Fibroblast of skin of abdomen (primary cell): ENCODE results near the gene TMED4.
"Not testable (repeated sequence)": the region's sequence is repeated elsewhere in the genome, so short reads cannot be mapped to it uniquely, and the experiment has no call there.

Experiments
- DNase-seq: peaks from one replicate; pipeline ENCODE4 v3.0.0-alpha.2; 2013

Gene TMED4

DNA sequence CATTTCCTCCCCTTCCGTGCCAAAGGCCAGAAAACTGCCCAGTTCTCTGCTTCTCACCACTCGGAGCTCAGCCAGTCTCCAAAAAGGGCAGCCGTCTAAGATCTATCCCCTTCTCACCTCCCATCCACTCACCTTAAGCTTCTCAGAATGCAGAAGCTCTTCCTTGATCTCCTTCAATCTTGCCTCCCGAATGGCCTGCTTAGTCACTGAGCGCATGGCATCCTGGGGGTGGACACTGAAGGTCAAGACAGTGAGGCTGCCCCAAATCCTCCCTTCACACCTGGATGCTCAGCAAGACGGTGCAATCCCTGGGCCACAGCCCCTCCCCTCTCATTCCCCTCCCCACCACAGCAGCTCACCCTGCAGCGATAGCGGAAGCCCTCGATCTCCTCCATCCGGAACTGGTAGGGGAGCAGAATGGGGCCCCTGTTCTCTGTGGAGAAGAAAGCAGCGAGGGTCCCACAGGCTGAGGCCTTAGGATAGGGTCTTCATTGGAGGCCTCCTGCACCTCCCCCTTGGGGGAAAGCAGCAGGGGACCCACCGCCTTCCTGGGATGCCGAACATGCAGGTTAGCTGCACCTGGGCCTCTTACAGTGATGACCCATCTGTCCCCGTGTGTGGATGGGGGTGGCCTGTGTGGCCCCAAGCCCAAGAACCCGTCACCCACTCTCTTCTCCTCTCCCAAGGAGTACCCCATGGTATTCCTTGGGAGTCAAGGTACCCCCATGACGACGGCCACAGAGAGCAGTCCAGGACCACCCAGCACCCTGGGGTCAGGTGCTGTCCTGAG, 13.1 kb downstream of the TMED4 start:
- no peak for DNase-seq

DNA sequence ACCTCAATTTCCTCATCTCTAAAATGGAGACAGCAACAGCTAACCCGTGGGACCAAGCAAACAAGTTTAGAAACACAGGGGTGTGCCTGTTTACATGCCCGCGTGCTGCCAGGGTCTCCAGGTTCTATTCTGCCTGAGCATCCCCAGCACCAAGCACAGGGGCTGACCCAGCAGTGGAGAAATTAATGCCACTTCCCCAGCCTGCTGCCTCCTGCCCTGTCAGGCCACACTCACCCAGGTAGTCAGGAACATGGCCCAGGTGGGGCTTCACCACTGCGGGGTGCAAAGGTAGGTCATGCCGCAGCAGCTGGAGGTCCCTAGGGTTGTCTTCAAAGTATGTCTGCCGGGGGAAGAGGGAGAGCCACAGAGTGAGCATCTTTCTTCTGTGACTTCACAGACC, 14.1 kb downstream of the TMED4 start:
- DNase-seq, result no peak

DNA sequence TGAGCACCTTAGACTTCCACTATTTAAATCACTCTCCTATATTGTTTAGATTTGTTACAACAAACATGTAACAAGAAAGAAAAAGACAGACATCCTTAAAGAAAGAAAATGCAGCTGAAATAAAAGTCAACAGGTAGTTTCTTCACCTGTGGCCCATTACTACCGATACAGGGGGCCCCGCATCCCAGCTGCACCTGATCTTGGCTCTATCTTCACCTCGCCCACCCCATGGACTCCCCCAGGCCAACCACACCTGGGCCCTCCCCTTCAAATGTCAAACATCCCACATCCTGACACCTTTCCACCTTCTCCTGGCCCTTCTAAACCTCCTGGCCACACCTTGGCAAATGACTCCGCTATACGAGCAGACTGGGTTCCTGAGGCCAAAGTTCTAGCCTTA, 15.4 kb downstream of the TMED4 start:
- DNase-seq, result no peak

DNA sequence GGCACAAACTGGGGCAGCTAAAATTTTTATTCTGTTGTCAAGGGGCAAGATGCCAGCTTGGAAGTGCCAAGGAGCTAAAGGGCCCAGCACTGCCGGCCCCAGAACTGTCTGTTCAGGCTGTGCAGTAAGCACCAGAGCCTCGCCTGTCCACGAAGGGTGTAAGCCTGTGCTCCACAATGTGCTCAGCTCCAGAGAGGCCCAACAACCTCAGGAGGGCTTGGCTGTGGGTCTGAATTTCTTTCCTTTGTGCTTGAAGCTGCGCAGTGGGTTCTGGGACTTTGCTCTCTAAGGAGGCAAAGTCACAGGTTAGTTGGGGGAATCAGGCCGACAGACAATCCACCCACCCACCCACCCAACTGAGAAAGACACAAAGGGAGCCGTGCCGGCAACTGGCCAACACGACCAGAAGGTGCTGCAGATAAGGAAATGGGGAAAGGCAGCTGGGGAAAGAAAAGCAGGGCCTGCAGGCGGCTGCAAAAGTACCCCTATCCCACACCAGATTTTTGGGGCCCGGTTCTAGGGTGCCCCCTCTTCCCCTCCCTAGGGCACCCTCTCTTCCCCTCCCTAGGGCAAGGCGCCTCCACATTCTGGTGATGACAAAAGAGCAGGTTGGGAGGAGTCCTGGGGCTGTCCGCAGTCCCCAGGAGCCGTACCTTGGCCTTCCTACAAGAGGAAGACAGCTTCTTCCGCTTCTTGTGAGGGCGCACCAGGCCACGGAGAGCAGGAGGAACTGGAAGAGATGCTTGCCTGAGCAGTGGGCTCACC, 16.1 kb downstream of the TMED4 start:
- DNase-seq, result no peak

DNA sequence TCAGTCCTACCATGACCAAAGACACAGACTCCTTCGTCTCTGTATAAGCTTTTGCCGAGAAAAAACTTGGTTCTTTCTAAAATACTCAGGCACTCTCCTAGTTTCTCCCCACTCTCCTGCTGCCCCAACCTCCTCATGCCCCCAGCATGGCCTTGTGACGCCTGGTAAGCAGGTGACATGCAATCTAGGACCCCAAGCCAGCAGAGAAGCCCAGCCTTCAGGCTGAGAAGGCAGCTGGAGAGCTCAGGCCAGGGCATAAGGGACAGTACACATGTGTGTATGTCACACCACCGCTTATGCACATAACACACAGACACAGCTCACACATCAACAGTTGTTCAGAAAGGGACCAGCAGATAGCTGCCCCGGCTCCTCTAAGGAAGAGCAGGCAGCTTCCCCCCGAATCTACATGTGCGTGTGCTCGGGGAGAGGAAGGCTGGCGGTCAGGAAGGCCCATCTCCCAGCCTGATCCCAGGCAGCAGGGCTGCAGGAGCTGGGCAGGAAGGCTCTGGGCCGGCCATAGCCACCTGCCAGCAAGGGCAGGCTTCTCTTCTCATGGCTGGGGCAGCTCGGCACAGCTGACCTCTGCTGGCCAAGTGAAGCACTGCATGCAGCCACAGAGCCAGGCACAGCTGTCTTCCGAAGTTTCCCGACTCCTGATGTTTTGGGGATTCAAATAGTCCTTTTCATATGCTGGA, 16.8 kb downstream of the TMED4 start:
- DNase-seq, result peak; percentile 40

DNA sequence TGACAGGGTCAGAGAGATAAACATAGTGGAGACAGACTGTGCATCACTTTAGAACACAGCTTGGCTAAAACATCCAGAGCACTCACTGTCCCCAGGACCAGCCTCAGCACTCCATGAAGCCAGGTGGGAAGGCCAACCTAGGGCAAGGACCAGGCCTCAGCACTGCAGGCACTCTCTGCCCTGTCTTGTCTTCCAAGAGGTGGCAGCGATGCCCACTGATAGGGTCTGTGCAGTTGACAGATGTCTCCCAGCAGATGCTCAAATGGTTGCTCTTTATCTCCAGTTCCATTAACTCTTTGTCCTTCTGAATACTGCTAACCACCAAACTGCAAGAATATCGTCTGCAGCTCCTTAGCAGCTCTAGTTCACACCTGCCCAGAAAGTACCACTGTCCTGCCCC, 17.4 kb downstream of the TMED4 start:
- DNase-seq, result no peak

DNA sequence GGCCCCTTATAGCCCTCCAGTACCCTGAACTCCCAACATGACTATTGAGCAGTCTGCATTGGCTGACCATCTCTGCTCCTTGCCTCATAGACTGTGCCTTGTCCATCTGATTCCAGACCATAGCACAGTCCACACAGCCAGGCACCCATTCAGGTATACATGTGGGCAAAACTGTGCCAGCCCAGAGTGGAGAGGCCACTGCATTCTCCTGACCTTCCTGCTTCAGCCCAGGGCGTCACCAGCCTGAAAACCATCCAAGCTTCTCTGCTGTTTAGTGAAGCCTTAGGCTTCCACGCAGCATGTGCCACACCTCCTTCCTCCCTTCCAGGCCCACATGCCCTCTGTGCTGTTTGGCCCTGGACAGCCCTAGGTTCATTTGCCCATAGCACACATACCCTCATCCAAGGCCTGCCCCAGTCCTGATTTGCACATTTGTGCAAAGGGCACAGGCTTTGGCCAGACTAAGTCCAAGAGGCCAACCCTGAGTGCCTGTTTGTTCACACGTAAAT, 18.8 kb downstream of the TMED4 start:
- DNase-seq, result no peak

DNA sequence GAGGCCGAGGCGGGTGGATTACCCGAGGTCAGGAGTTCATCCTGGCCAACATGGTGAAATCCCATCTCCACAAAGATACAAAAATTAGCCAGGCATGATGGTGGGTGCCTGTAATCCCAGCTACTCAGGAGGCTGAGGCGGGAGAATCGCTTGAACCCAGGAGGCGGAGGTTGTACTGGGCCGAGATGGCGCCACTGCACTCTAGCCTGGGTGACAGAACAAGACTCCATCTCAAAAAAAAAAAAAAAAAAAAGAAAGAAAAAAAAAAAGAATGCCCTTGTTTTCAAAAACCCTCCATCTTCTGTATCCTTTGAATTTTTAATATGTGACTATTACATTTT, 19.4 kb downstream of the TMED4 start:
- not testable (repeated sequence) for DNase-seq

DNA sequence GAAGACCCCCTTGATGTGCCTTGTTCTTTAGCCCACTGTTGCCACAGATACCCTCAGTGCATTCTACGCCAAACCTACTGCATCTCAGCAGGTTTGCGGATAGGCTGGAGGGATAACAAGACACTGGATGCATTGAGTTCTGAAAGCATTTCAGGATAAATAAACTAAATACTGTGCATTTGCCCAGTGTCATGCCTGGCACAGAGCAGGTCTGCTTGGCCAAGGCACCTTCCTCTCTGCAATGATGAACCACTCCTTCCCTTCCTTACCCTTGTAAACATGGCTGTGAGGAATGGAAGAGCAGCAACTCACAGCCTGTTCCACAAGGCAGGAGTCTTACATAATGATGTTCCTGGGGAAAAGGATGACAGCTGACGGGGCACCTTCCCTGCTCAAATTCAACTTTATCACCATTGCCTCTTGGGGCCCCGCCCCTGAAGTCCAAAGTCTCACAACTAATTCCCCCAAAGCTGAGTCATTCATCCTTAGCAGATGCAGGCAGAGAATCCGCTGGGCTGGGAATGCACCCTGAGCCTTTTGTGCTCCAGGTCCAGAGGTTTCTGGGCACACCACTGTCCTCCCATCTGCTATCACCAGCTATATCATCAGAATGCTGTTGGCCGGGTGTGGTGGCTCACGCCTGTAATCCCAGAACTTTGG, 19.9 kb downstream of the TMED4 start:
- peak; percentile 43 for DNase-seq

DNA sequence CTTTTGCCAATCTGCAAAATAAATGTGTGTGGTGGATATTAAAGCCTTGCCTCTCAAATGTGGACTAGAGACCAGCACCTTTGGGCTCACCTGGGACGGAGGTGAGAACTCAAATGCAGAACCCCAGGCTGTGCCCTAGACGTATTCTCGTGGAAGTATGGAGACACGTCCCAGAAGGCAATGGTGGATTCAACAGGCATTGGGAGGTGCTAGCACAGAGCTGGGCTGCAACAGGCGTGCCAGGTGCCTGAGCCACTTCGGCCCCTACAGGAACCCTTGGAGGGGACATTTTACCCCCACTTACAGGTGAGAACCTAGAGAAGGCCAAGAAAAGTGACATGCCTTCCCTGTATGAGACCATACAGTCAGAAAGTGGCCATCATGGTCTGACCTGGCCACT, 20.6 kb downstream of the TMED4 start:
- no peak for DNase-seq

DNA sequence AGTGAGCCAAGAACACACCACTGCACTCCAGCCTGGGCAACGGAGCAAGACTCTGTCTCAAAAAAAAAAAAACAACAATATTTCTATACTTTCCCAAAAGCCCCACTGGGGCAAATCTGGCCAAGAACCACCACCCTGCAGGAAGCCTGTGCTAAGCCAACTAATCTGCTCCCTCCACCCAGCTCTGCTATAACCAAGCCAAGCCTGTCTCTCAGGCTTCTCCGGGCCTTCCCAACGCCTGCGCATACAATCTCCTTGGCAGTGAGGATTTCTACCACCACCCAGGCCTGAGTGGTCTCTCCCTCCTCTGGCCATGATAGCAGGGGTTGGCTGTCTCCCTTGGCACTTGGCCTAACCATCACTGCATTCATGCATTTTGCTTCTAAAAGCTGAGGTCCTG, 22.5 kb downstream of the TMED4 start:
- DNase-seq, result no peak

DNA sequence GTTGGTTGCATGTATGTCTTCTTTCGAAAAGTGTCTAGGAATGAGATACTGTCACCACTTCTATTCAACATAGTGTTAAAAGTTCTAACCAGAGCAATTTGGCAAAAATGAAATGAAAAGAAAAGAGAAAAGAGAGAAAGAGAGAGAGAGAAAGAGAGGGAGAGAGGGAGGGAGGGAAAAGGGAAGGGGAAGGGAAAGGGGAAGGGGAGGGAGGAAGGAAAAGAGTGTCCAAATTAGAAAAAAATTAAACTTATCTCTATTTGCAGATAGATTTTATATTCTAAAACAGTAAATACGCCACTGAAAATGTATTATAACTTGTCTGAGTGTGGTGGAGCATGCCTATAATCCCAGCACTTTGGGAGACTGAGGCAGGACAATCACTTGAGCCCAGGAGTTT, 24.5 kb downstream of the TMED4 start:
- no peak for DNase-seq

DNA sequence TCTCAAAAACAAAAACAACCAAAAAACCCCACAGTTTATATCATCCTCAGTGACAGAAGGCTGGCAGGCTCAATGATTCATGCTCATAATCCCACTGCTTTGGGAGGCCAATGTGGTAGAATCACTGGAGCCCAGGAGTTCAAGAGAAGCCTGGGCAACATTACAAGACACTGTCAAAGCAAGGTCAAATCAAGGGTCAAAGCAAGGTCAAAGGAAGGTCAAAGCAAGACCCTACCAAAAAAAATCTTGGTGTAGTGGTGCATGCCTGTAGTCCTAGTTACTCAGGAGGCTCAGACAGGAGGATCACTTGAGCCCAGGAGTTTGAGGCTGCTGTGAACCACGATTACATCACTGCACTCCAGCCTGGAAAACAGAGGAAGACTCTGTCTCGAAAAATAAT, 26.7 kb downstream of the TMED4 start:
- no peak for DNase-seq

DNA sequence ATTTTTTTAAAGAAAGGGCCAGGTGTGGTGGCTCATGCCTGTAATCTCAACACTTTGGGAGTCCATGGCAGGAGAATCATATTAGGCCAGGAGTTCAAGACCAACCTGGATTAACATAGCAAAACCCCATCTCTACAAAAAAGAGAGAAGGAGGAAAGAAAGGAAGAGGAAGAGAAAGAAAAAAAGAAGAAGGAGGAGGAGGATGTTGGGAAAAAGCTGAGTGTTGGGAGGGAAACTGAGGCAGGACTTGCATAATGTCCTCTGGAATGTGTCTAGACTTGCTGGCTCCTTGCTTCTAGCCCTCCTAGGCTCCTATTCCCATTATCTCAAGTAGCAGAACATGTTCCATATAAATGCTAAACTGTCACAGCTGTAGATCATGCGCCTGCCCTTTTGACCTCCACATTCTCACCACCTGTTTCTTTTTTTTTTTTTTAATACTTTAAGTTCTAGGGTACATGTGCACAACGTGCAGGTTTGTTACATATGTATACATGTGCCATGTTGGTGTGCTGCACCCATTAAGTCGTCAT, 29.5 kb downstream of the TMED4 start:
- not testable (repeated sequence) for DNase-seq

DNA sequence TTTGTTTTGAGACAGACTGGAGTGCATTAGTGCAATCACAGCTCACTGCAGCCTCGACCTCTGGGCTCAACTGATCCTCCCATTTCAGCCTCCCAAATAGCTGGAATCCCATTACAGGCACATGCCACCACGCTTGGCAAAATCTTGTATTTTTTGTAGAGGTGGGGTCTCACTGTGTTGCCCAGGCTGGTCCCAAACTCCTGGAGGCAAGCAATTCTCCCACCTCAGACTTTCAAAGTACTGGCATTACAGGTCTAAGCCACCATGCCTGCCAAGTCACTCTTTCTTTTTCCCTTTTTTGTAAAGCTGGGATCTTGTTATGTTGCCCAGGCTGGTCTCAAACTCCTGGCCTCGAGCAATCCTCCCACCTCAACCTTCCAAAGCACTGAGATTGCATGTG, 32.6 kb downstream of the TMED4 start:
- DNase-seq, result no peak

DNA sequence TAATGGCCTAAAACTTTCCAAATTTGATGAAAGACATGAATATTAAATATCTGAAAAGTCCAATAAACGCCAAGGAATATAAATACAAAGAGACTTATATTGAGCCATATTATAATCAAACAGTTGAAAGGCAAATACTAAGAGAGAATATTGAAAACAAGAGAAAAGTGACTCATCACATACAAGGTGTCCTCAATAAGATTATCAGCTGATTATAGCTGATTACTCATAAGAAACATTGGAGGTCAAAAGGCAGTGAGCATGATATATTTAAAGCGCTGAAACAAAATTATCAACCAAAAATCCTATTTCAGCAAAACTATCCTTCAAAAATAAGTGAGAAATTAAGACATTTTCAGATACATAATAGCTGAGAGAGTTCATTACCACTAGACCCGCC, 33.1 kb downstream of the TMED4 start:
- DNase-seq, result no peak

DNA sequence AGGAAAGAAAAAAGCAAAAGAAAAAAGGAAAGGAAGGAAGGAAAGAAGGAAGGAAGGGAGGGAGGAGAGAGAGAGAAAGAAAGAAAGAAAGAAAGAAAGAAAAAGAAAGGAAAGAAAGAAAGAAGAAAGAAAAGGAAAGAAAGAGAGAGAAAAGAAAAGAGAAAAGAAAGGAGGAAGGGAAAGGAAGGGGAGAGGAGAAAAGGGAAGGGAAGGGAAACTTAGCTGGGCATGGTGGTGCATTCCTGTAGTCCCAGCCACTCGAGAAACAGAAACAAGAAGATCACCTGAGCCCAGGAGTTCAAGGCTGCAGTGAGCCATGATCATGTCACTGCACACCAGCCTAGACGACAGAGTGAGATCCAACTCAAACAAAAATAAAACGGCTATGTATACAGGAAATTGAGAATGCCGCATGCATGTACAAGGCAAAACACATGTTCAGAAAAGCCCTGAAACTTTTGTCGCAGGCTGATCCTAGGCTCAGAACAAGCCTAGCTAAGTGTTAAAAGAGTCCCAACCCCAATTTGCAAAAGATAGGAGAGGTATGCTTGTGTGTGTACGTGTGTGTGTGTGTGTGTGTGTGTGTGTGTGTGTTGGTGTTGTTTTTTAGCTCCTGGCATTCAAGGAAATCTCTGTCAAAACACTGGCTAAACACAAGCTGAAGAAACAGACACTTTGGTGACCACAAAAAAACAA, 34.3 kb downstream of the TMED4 start:
- DNase-seq, result no peak

DNA sequence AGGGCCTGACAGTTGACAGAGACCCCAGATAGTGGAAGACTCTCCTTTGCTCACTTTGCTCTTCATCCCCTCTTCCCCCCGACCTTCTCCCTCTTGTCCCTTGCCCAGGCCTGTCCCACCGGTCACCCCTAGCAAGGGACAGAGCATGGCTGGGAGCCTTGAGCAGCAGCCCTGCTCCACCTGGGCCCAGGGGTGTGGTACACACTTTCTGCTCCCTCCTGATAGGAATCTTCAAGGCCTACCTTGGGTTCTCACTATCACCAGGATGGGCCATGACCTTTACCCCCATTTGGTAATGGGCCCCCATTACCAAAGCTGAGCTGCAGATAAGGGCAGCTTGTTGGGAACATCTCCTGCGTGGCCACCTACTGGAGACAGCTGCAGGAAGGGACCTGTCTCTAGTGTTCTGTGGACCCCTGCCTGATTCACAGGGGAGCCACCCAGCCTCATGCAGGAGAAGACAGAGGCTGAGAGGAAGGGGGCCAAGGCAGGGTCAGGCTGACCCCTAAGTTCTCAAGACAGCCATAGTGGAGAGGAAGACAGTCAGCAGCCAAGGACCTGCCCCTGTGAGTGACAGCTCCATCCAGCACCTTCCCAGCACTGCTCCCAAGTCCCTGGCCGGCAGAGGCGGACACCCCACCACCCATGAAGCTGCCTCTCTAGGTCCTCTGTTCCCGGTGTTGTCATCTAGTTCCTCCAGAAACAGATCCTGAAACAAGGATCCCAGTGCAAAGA, 40.0 kb downstream of the TMED4 start:
- no peak for DNase-seq

DNA sequence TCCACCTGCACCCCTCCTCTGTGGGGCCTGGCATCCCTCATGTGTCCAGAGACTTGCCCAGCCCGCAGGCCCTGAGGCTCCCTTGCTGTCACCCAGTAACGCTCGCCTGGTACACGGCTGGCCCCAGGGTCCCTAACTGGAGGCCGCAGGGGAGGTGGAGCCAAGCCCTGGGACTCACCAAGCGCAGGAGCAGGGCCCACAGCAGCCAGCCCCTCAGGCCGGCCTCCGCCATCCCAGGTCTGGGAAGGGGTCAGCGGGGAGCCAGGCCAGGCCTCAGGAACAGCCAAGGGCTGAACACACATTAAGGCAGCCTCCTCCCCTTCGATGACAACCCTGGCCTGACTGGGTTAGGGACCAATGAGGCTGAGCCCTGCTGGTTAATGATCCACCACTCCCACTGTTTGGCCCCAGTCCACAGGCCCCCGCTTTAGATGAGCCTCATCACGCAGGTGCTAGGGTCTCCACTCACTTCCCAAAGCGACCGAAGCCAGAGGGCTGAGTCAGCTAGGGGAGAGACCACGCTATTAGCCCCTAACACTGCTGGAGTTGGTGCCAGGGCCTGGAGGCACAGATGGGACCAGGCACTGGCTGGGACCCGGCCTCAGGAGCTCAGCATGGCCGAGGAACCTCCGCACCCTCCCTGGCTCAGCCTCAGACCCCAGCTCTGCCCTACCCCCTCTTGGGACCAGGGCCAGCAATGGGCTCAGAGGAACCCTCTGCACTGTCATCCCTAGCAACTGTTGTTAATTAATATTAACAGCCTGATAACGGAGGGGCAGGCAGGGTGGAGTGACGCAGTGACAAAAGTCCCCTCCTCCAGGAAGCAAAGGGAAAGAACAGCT, 40.8 kb downstream of the TMED4 start, which contains the start of gene NPC1L1:
Gene NPC1L1, minus strand, starts transcription at position 303 of the 842 bp plus-strand sequence. Its CDS starts 71 bp downstream, at position 232.
- DNase-seq, result no peak

DNA sequence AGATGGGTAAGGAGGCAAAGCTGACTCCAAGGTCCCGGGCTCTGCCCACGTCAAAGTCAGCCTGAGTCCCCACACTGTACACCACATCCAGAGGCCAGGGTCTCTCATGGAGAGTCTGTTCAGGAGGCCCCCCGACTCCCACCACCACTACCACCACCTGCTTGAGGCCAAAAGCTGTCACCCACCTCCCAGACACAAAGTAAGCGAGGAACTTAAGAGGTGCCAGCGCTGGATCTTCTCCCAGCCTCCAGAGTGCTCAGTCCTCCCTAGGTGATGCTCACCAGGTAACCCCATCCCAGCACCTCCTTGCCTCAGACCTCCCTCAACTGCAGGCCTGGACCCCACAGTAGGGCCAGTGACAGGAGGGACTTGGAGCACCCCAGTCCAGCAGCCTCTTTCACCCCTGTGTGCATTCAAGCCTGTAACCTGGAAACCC, 41.4 kb downstream of the TMED4 start:
- no peak for DNase-seq
